HEK293 (cell line): ENCODE measurements around the gene RASSF8.

Experiments
- CTCF ChIA-PET: fragments of 350-600 bp; formaldehyde crosslinking; extraction: SDS; loops from one replicate; lab custom pipeline; 2021; ENCODE audit warnings: antibody characterized with exemption; lab: Yijun Ruan, JAX
- POLR2A ChIA-PET: fragments of 300-600 bp; formaldehyde crosslinking; extraction: SDS; loops from one replicate; lab custom pipeline; 2020; ENCODE audit warnings: antibody characterized with exemption, inconsistent platforms; lab: Yijun Ruan, JAX
- H3K27ac ChIP-seq: fragments of 200-500 bp; sonication (Bioruptor generic); 2 replicates; pipeline ENCODE4 v1.5.1; 2014; ENCODE audit warnings: low read depth, low read length, control low read depth, inconsistent platforms; ENCODE audit errors: extremely low read depth
- H3K36me3 ChIP-seq, 2 experiments: fragments of 200-500 bp in 1 of 2; sonication (Bioruptor generic) in 1 of 2; 1 replicate in 1 of 2; 2 replicates in 1 of 2; pipeline ENCODE4 v1.5.1; 2014 to 2017; ENCODE audit warnings: inconsistent platforms in 2 of 2, low read length in 2 of 2; ENCODE audit not compliant: control insufficient read depth in 2 of 2, insufficient read depth in 1 of 2
- H3K4me1 ChIP-seq: fragments of 200-500 bp; sonication (Bioruptor generic); 2 replicates; pipeline ENCODE4 v1.5.1; 2014; ENCODE audit warnings: mild to moderate bottlenecking, low read length, inconsistent platforms; ENCODE audit not compliant: control insufficient read depth, insufficient read depth
- H3K4me3 ChIP-seq: 2 replicates; pipeline ENCODE4 v1.5.1; 2011; ENCODE audit warnings: low read depth, mild to moderate bottlenecking, control low read depth, low read length, moderate library complexity
- H3K9me3 ChIP-seq: fragments of 200-500 bp; sonication (Bioruptor generic); 2 replicates; pipeline ENCODE4 v1.5.1; 2014; ENCODE audit warnings: low read depth, low read length, inconsistent platforms; ENCODE audit not compliant: control insufficient read depth, insufficient read depth
- MEIS1 ChIP-seq: sonication (generic); formaldehyde crosslinking; IDR thresholded peaks from 2 replicates; pipeline ENCODE4 v1.8.1; 2022; ENCODE audit warnings: missing genetic modification reagents, mild to moderate bottlenecking, borderline replicate concordance
- MYNN ChIP-seq: fragments of 450-650 bp; formaldehyde crosslinking; IDR thresholded peaks from 2 replicates; pipeline ENCODE4 v1.5.1; 2016; ENCODE audit warnings: missing biosample characterization, missing genetic modification characterization, borderline replicate concordance
- PRDM1 ChIP-seq: fragments of 450-650 bp; formaldehyde crosslinking; IDR thresholded peaks from 2 replicates; pipeline ENCODE4; 2016; ENCODE audit warnings: missing biosample characterization, missing genetic modification characterization
- RBAK ChIP-seq: fragments of 450-650 bp; formaldehyde crosslinking; IDR thresholded peaks from 2 replicates; pipeline ENCODE4 v1.5.1; 2016; ENCODE audit warnings: missing biosample characterization, missing genetic modification characterization
- TCF7L2 ChIP-seq: IDR thresholded peaks from 2 replicates; pipeline ENCODE4 v1.6.1; 2011; ENCODE audit warnings: low read depth, mild to moderate bottlenecking, inconsistent platforms, low read length, moderate library complexity, borderline replicate concordance
- ZBTB20 ChIP-seq: fragments of 450-650 bp; formaldehyde crosslinking; IDR thresholded peaks from 2 replicates; pipeline ENCODE4 v1.5.1; 2016; ENCODE audit warnings: missing biosample characterization, missing genetic modification characterization
- ZNF10 ChIP-seq: fragments of 450-650 bp; formaldehyde crosslinking; IDR thresholded peaks from 2 replicates; pipeline ENCODE4 v1.5.1; 2017; ENCODE audit warnings: missing biosample characterization, missing genetic modification characterization
- ZNF221 ChIP-seq: fragments of 450-650 bp; formaldehyde crosslinking; IDR thresholded peaks from 2 replicates; pipeline ENCODE4 v1.5.1; 2017; ENCODE audit warnings: missing biosample characterization, missing genetic modification characterization, borderline replicate concordance
- ZNF292 ChIP-seq: fragments of 450-650 bp; formaldehyde crosslinking; IDR thresholded peaks from 2 replicates; pipeline ENCODE4 v1.5.1; 2016; ENCODE audit warnings: low read depth, missing biosample characterization, missing genetic modification characterization, borderline replicate concordance
- ZNF302 ChIP-seq: fragments of 450-650 bp; formaldehyde crosslinking; IDR thresholded peaks from 2 replicates; pipeline ENCODE4 v1.5.1; 2016; ENCODE audit warnings: missing biosample characterization, missing genetic modification characterization, low read depth
- ZNF76 ChIP-seq: fragments of 450-650 bp; formaldehyde crosslinking; IDR thresholded peaks from 2 replicates; pipeline ENCODE4; 2016; ENCODE audit warnings: low read depth, missing biosample characterization, missing genetic modification characterization, borderline replicate concordance
- ZNF843 ChIP-seq: fragments of 450-650 bp; formaldehyde crosslinking; IDR thresholded peaks from 2 replicates; pipeline ENCODE4 v1.5.1; 2016; ENCODE audit warnings: missing biosample characterization, missing genetic modification characterization
- TF ChIP-seq, protein P1 (sequence below): fragments of 450-650 bp; formaldehyde crosslinking; IDR thresholded peaks from 2 replicates; pipeline ENCODE4; 2016; ENCODE audit warnings: missing biosample characterization, missing genetic modification characterization
- TF ChIP-seq, protein P2 (sequence below): fragments of 450-650 bp; formaldehyde crosslinking; IDR thresholded peaks from 2 replicates; pipeline ENCODE4 v1.5.1; 2016; ENCODE audit warnings: missing biosample characterization, missing genetic modification characterization
- TF ChIP-seq, protein P3 (sequence below): fragments of 450-650 bp; formaldehyde crosslinking; IDR thresholded peaks from 2 replicates; pipeline ENCODE4 v1.5.1; 2016; ENCODE audit warnings: missing biosample characterization, missing genetic modification characterization
- TF ChIP-seq, protein P4 (sequence below): fragments of 450-650 bp; formaldehyde crosslinking; IDR thresholded peaks from 2 replicates; pipeline ENCODE4 v1.5.1; 2016; ENCODE audit warnings: missing biosample characterization, missing genetic modification characterization, borderline replicate concordance
- TF ChIP-seq, protein P5 (sequence below): fragments of 450-650 bp; formaldehyde crosslinking; IDR thresholded peaks from 2 replicates; pipeline ENCODE4 v1.5.1; 2017; ENCODE audit warnings: missing biosample characterization, mild to moderate bottlenecking, missing genetic modification characterization, moderate library complexity
- TF ChIP-seq, protein P6 (sequence below): fragments of 450-650 bp; formaldehyde crosslinking; conservative IDR thresholded peaks from 2 replicates; pipeline ENCODE4 v1.5.1; 2016; ENCODE audit warnings: low read depth, missing biosample characterization, missing genetic modification characterization

Gene RASSF8

DNA sequence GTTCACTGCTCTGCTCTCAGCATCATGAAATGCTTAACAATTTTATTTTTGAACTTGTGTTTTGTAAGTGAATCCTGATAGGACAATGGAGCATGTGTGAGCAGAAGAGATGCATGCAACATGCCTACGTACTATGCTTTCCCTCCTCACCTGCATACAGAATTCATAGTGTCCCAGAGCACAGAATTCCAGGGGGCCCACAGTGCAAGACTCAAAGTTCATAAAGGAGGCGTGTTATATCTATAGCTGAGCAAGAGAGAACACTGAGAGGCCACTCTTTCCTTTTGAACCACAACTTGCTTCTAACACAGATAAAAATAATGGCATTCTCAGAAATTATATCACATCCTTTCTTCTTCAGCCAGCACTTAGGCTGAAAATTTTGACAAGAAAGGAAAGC is 137.6 kb downstream of the RASSF8 start:
- TF ChIP-seq ZBTB20 (tag by site-specific recombination) = no peak
- TF ChIP-seq, protein P1, sequence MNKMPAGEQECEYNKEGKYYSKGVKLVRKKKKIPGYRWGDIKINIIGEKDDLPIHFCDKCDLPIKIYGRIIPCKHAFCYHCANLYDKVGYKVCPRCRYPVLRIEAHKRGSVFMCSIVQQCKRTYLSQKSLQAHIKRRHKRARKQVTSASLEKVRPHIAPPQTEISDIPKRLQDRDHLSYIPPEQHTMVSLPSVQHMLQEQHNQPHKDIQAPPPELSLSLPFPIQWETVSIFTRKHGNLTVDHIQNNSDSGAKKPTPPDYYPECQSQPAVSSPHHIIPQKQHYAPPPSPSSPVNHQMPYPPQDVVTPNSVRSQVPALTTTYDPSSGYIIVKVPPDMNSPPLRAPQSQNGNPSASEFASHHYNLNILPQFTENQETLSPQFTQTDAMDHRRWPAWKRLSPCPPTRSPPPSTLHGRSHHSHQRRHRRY (tag by site-specific recombination) = no peak
- TF ChIP-seq ZNF76 = no peak
- no peak for TF ChIP-seq ZNF221 (tag by site-specific recombination)
- TF ChIP-seq RBAK (tag by site-specific recombination) = no peak
- TF ChIP-seq ZNF10 (tag by site-specific recombination) = no peak
- TF ChIP-seq TCF7L2 = no peak
- TF ChIP-seq, protein P2, sequence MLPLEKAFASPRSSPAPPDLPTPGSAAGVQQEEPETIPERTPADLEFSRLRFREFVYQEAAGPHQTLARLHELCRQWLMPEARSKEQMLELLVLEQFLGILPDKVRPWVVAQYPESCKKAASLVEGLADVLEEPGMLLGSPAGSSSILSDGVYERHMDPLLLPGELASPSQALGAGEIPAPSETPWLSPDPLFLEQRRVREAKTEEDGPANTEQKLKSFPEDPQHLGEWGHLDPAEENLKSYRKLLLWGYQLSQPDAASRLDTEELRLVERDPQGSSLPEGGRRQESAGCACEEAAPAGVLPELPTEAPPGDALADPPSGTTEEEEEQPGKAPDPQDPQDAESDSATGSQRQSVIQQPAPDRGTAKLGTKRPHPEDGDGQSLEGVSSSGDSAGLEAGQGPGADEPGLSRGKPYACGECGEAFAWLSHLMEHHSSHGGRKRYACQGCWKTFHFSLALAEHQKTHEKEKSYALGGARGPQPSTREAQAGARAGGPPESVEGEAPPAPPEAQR = no peak
- no peak for TF ChIP-seq ZNF292 (tag by site-specific recombination)
- no peak for TF ChIP-seq ZNF302 (tag by site-specific recombination)
- TF ChIP-seq, protein P3, sequence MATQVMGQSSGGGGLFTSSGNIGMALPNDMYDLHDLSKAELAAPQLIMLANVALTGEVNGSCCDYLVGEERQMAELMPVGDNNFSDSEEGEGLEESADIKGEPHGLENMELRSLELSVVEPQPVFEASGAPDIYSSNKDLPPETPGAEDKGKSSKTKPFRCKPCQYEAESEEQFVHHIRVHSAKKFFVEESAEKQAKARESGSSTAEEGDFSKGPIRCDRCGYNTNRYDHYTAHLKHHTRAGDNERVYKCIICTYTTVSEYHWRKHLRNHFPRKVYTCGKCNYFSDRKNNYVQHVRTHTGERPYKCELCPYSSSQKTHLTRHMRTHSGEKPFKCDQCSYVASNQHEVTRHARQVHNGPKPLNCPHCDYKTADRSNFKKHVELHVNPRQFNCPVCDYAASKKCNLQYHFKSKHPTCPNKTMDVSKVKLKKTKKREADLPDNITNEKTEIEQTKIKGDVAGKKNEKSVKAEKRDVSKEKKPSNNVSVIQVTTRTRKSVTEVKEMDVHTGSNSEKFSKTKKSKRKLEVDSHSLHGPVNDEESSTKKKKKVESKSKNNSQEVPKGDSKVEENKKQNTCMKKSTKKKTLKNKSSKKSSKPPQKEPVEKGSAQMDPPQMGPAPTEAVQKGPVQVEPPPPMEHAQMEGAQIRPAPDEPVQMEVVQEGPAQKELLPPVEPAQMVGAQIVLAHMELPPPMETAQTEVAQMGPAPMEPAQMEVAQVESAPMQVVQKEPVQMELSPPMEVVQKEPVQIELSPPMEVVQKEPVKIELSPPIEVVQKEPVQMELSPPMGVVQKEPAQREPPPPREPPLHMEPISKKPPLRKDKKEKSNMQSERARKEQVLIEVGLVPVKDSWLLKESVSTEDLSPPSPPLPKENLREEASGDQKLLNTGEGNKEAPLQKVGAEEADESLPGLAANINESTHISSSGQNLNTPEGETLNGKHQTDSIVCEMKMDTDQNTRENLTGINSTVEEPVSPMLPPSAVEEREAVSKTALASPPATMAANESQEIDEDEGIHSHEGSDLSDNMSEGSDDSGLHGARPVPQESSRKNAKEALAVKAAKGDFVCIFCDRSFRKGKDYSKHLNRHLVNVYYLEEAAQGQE (tag by site-specific recombination) = no peak
- TF ChIP-seq, protein P4, sequence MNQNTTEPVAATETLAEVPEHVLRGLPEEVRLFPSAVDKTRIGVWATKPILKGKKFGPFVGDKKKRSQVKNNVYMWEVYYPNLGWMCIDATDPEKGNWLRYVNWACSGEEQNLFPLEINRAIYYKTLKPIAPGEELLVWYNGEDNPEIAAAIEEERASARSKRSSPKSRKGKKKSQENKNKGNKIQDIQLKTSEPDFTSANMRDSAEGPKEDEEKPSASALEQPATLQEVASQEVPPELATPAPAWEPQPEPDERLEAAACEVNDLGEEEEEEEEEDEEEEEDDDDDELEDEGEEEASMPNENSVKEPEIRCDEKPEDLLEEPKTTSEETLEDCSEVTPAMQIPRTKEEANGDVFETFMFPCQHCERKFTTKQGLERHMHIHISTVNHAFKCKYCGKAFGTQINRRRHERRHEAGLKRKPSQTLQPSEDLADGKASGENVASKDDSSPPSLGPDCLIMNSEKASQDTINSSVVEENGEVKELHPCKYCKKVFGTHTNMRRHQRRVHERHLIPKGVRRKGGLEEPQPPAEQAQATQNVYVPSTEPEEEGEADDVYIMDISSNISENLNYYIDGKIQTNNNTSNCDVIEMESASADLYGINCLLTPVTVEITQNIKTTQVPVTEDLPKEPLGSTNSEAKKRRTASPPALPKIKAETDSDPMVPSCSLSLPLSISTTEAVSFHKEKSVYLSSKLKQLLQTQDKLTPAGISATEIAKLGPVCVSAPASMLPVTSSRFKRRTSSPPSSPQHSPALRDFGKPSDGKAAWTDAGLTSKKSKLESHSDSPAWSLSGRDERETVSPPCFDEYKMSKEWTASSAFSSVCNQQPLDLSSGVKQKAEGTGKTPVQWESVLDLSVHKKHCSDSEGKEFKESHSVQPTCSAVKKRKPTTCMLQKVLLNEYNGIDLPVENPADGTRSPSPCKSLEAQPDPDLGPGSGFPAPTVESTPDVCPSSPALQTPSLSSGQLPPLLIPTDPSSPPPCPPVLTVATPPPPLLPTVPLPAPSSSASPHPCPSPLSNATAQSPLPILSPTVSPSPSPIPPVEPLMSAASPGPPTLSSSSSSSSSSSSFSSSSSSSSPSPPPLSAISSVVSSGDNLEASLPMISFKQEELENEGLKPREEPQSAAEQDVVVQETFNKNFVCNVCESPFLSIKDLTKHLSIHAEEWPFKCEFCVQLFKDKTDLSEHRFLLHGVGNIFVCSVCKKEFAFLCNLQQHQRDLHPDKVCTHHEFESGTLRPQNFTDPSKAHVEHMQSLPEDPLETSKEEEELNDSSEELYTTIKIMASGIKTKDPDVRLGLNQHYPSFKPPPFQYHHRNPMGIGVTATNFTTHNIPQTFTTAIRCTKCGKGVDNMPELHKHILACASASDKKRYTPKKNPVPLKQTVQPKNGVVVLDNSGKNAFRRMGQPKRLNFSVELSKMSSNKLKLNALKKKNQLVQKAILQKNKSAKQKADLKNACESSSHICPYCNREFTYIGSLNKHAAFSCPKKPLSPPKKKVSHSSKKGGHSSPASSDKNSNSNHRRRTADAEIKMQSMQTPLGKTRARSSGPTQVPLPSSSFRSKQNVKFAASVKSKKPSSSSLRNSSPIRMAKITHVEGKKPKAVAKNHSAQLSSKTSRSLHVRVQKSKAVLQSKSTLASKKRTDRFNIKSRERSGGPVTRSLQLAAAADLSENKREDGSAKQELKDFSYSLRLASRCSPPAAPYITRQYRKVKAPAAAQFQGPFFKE (tag by site-specific recombination) = no peak
- TF ChIP-seq MYNN (tag by site-specific recombination) = no peak
- TF ChIP-seq ZNF843 (tag by site-specific recombination) = no peak
- no peak for TF ChIP-seq MEIS1
- TF ChIP-seq PRDM1 (tag by site-specific recombination) = no peak
- TF ChIP-seq, protein P5, sequence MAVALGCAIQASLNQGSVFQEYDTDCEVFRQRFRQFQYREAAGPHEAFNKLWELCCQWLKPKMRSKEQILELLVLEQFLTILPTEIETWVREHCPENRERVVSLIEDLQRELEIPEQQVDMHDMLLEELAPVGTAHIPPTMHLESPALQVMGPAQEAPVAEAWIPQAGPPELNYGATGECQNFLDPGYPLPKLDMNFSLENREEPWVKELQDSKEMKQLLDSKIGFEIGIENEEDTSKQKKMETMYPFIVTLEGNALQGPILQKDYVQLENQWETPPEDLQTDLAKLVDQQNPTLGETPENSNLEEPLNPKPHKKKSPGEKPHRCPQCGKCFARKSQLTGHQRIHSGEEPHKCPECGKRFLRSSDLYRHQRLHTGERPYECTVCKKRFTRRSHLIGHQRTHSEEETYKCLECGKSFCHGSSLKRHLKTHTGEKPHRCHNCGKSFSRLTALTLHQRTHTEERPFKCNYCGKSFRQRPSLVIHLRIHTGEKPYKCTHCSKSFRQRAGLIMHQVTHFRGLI = no peak
- TF ChIP-seq, protein P6, sequence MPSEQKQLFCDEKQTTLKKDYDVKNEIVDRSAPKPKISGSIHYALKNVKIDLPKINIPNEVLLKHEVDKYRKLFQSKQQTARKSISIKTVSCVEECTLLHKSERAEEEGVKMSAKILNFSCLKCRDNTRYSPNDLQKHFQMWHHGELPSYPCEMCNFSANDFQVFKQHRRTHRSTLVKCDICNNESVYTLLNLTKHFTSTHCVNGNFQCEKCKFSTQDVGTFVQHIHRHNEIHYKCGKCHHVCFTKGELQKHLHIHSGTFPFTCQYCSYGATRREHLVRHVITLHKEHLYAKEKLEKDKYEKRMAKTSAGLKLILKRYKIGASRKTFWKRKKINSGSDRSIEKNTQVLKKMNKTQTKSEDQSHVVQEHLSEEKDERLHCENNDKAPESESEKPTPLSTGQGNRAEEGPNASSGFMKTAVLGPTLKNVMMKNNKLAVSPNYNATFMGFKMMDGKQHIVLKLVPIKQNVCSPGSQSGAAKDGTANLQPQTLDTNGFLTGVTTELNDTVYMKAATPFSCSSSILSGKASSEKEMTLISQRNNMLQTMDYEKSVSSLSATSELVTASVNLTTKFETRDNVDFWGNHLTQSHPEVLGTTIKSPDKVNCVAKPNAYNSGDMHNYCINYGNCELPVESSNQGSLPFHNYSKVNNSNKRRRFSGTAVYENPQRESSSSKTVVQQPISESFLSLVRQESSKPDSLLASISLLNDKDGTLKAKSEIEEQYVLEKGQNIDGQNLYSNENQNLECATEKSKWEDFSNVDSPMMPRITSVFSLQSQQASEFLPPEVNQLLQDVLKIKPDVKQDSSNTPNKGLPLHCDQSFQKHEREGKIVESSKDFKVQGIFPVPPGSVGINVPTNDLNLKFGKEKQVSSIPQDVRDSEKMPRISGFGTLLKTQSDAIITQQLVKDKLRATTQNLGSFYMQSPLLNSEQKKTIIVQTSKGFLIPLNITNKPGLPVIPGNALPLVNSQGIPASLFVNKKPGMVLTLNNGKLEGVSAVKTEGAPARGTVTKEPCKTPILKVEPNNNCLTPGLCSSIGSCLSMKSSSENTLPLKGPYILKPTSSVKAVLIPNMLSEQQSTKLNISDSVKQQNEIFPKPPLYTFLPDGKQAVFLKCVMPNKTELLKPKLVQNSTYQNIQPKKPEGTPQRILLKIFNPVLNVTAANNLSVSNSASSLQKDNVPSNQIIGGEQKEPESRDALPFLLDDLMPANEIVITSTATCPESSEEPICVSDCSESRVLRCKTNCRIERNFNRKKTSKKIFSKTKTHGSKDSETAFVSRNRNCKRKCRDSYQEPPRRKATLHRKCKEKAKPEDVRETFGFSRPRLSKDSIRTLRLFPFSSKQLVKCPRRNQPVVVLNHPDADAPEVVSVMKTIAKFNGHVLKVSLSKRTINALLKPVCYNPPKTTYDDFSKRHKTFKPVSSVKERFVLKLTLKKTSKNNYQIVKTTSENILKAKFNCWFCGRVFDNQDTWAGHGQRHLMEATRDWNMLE (tag by site-specific recombination) = no peak
- TF ChIP-seq, all 188 proteins: peak for 0
- Histone ChIP-seq H3K27ac (no peak overlapping the region), H3K4me1 (peaks cover 2% of the 10 kb centered on the region; the same call in 1 of the 2 replicates), H3K36me3 (no peaks in the 10 kb centered on the region), H3K4me3 (no peak overlapping the region), H3K9me3 (no peaks in the 10 kb centered on the region)
- CTCF ChIA-PET = interaction anchor here (0.6 to 0.9 kb wide), 7 partner anchors 10 to 915 kb away, joined by 3 to 6 read pairs (median 3); no protein-coding TSS in a partner anchor
- POLR2A ChIA-PET = no interaction called here
